ENCODE data around the gene FSTL4.

The FSTL4 gene

GRCh38 chr5:133420440-133421301 lies 191.7 kb downstream of the FSTL4 start:
- H3K4me3 ChIP-seq (replicated peaks; ENCODE audit: low read depth, low read length): no peak overlapping the region
- TF ChIP-seq CTCF (IDR thresholded peaks at IDR 0.05; ENCODE audit: low read length, missing control alignments): no peak
- DNase-seq (ENCODE audit: low read depth): no peak

- TF ChIP-seq CTCF (IDR thresholded peaks at IDR 0.05; ENCODE audit: low read length, missing control alignments): no peak
- no peak overlapping the region for H3K4me3 ChIP-seq (replicated peaks; ENCODE audit: low read depth, low read length)
- no peak for DNase-seq (ENCODE audit: low read depth)
Observed at GRCh38 chr5:133415906-133416305, 196.4 kb downstream of the FSTL4 start.

GRCh38 chr5:133415506-133415905 lies 196.8 kb downstream of the FSTL4 start:
- H3K4me3 ChIP-seq (replicated peaks; ENCODE audit: low read depth, low read length): no peak overlapping the region
- no peak for DNase-seq (ENCODE audit: low read depth)
- no peak for TF ChIP-seq CTCF (IDR thresholded peaks at IDR 0.05; ENCODE audit: low read length, missing control alignments)

- no peak overlapping the region for H3K4me3 ChIP-seq (replicated peaks; ENCODE audit: low read depth, low read length)
Observed at GRCh38 chr5:133412661-133413060, 199.7 kb downstream of the FSTL4 start.

GRCh38 chr5:133410335-133410828 lies 202.0 kb downstream of the FSTL4 start:
- no peak for TF ChIP-seq CTCF (IDR thresholded peaks at IDR 0.05; ENCODE audit: low read length, missing control alignments)
- DNase-seq (ENCODE audit: low read depth): no peak
- no peak overlapping the region for H3K4me3 ChIP-seq (replicated peaks; ENCODE audit: low read depth, low read length)

More at GRCh38 chr5:133412661-133413060, 199.7 kb downstream of the FSTL4 start:
- TF ChIP-seq CTCF (IDR thresholded peaks at IDR 0.05; ENCODE audit: low read length, missing control alignments): no peak
- no peak for DNase-seq (ENCODE audit: low read depth)

- no peak overlapping the region for H3K4me3 ChIP-seq (replicated peaks; ENCODE audit: low read depth, low read length)
- no peak for TF ChIP-seq CTCF (IDR thresholded peaks at IDR 0.05; ENCODE audit: low read length, missing control alignments)
- no peak for DNase-seq (ENCODE audit: low read depth)
Observed at GRCh38 chr5:133409210-133409674, 203.1 kb downstream of the FSTL4 start.
